ENCODE results near the gene ERP29.
"Not testable (repeated sequence)": the region's sequence is repeated elsewhere in the genome, so short reads cannot be mapped to it uniquely, and the experiment has no call there.

ERP29 gene

DNA sequence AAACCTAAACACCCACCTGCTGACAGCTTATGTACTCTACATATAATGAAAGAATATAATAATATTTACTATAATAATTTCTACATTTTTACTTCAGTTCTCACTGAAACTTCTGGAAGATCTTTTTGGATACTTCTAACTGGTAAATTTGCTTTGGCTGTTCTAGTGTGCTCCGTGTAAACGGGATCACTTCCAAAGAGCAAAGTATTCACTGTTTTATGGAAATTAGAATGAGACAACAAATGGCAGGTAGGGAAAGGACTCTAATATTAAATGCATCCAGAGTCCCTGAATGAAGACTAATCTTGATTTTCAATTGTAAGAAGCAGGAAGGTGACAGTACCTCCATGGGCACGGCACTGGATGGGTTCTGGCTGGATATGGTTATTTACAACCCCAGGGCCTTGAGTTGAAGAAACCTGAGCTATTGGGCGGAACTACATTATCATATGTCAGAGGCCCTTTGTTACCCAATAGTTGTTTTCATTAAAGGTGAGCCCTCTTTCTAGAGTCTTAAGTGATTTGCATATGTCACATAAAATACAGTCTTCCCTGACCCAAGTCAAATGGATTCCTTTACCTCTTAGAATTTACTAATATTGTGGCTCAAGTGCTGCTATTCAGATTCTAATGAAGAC, 10.7 kb downstream of the ERP29 start:
- no peaks in the 10 kb centered on the region for H3K27me3 ChIP-seq (ENCODE audit: control insufficient read depth, insufficient read depth, low read length)
- no peaks in the 10 kb centered on the region for H3K4me1 ChIP-seq (ENCODE audit: control insufficient read depth, insufficient read depth, low read length)
- no peak overlapping the region for H3K4me3 ChIP-seq (ENCODE audit: low read length)
- no peak overlapping the region for H3K27ac ChIP-seq (ENCODE audit: low read depth, low read length)
- H3K9ac ChIP-seq (ENCODE audit: low read length): no peak overlapping the region
- peaks cover 17% of the 10 kb centered on the region for H3K36me3 ChIP-seq (ENCODE audit: control insufficient read depth, insufficient read depth, low read length)

DNA sequence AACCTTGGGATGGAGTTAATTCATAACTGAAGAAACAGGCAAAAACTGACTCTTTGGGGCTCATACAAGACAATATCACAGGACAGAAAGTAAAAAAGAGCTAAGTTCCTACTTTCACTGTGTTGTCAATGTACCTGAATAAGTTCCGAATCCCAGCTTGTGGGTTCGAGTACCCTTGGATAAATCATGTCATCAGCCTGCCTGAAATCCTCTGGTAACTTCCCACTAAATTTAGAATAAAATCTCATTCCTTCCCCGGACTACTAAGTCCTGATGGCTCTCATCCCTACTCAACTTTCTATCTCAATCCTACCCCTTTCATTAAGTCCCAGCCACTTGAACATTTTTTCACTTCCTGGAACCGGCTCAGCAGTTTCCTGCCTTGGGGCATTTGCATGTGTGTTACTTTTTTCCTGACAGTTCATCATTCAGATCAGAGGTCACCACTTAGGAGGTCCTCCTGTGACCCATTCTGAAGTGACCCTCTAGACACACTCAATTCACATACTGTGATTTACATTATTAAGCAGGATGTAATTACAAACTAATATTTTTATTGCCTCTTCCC, 12.7 kb downstream of the ERP29 start:
- no peaks in the 10 kb centered on the region for H3K4me1 ChIP-seq (ENCODE audit: control insufficient read depth, insufficient read depth, low read length)
- H3K9ac ChIP-seq (ENCODE audit: low read length): no peak overlapping the region
- H3K27me3 ChIP-seq (ENCODE audit: control insufficient read depth, insufficient read depth, low read length): no peaks in the 10 kb centered on the region
- no peak overlapping the region for H3K4me3 ChIP-seq (ENCODE audit: low read length)
- H3K27ac ChIP-seq (ENCODE audit: low read depth, low read length): no peak overlapping the region
- H3K36me3 ChIP-seq (ENCODE audit: control insufficient read depth, insufficient read depth, low read length): peaks cover 22% of the 10 kb centered on the region

GRCh38 chr12:112029301-112029700, 16.1 kb downstream of the ERP29 start:
- H3K9ac ChIP-seq (ENCODE audit: low read length): no peak overlapping the region
- no peaks in the 10 kb centered on the region for H3K4me1 ChIP-seq (ENCODE audit: control insufficient read depth, insufficient read depth, low read length)
- H3K36me3 ChIP-seq (ENCODE audit: control insufficient read depth, insufficient read depth, low read length): peaks cover 12% of the 10 kb centered on the region
- H3K4me3 ChIP-seq (ENCODE audit: low read length): no peak overlapping the region
- H3K27me3 ChIP-seq (ENCODE audit: control insufficient read depth, insufficient read depth, low read length): no peaks in the 10 kb centered on the region
- H3K27ac ChIP-seq (ENCODE audit: low read depth, low read length): no peak overlapping the region

- Histone ChIP-seq H3K9ac (ENCODE audit: low read length) (no peak overlapping the region), H3K4me3 (ENCODE audit: low read length) (no peak overlapping the region), H3K4me1 (ENCODE audit: control insufficient read depth, insufficient read depth, low read length) (no peaks in the 10 kb centered on the region), H3K36me3 (ENCODE audit: control insufficient read depth, insufficient read depth, low read length) (peaks cover 12% of the 10 kb centered on the region), H3K27me3 (ENCODE audit: control insufficient read depth, insufficient read depth, low read length) (no peaks in the 10 kb centered on the region), H3K27ac (ENCODE audit: low read depth, low read length) (no peak overlapping the region)
Measured at GRCh38 chr12:112031472-112031871, 18.2 kb downstream of the ERP29 start.

GRCh38 chr12:112032292-112032691, 19.1 kb downstream of the ERP29 start:
- Histone ChIP-seq H3K27ac (ENCODE audit: low read depth, low read length) (no peak overlapping the region), H3K27me3 (ENCODE audit: control insufficient read depth, insufficient read depth, low read length) (no peaks in the 10 kb centered on the region), H3K4me1 (ENCODE audit: control insufficient read depth, insufficient read depth, low read length) (no peaks in the 10 kb centered on the region), H3K36me3 (ENCODE audit: control insufficient read depth, insufficient read depth, low read length) (peaks cover 12% of the 10 kb centered on the region), H3K9ac (ENCODE audit: low read length) (no peak overlapping the region), H3K4me3 (ENCODE audit: low read length) (no peak overlapping the region)

- Histone ChIP-seq H3K4me3 (ENCODE audit: low read length) (no peak overlapping the region), H3K9ac (ENCODE audit: low read length) (no peak overlapping the region), H3K36me3 (ENCODE audit: control insufficient read depth, insufficient read depth, low read length) (peaks cover 10% of the 10 kb centered on the region), H3K27me3 (ENCODE audit: control insufficient read depth, insufficient read depth, low read length) (no peaks in the 10 kb centered on the region), H3K4me1 (ENCODE audit: control insufficient read depth, insufficient read depth, low read length) (no peaks in the 10 kb centered on the region), H3K27ac (ENCODE audit: low read depth, low read length) (no peak overlapping the region)
Measured at GRCh38 chr12:112035219-112035785, 22.1 kb downstream of the ERP29 start.

GRCh38 chr12:112036614-112037013, 23.4 kb downstream of the ERP29 start:
- not testable (repeated sequence) for H3K9ac ChIP-seq (ENCODE audit: low read length); H3K4me1 ChIP-seq (ENCODE audit: control insufficient read depth, insufficient read depth, low read length); H3K36me3 ChIP-seq (ENCODE audit: control insufficient read depth, insufficient read depth, low read length); H3K27me3 ChIP-seq (ENCODE audit: control insufficient read depth, insufficient read depth, low read length); H3K4me3 ChIP-seq (ENCODE audit: low read length); H3K27ac ChIP-seq (ENCODE audit: low read depth, low read length)

GRCh38 chr12:112046003-112046402, 32.8 kb downstream of the ERP29 start:
- H3K27me3 ChIP-seq (ENCODE audit: control insufficient read depth, insufficient read depth, low read length): no peaks in the 10 kb centered on the region
- peaks cover 8% of the 10 kb centered on the region for H3K4me1 ChIP-seq (ENCODE audit: control insufficient read depth, insufficient read depth, low read length)
- H3K36me3 ChIP-seq (ENCODE audit: control insufficient read depth, insufficient read depth, low read length): peaks cover 10% of the 10 kb centered on the region
- no peak overlapping the region for H3K9ac ChIP-seq (ENCODE audit: low read length)
- no peak overlapping the region for H3K4me3 ChIP-seq (ENCODE audit: low read length)
- H3K27ac ChIP-seq (ENCODE audit: low read depth, low read length): peak overlapping the region; percentile 89

GRCh38 chr12:112049351-112049750, 36.1 kb downstream of the ERP29 start:
- Histone ChIP-seq H3K27ac (ENCODE audit: low read depth, low read length) (no peak overlapping the region), H3K36me3 (ENCODE audit: control insufficient read depth, insufficient read depth, low read length) (peaks cover 18% of the 10 kb centered on the region)

DNA sequence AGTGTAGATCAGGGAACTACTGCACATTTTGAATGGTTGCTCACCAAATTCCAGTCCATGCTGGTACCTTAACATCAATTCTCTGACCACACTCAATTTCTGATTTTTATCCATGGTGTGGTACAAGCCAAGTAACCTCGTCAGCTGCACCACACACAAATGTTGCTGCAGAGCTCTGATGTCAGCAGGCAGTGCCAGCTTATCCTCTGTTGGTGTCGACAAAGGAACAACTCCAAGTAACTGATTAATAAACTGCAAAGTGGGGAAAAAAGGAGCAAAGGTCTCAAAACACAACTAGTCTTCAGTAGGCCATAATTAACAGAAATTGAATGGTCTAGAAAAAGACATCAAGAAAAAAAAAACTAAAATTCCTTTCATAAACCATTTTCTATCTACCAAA, 47.9 kb downstream of the ERP29 start:
- Histone ChIP-seq H3K4me3 (ENCODE audit: low read length) (no peak overlapping the region), H3K27ac (ENCODE audit: low read depth, low read length) (no peak overlapping the region), H3K36me3 (ENCODE audit: control insufficient read depth, insufficient read depth, low read length) (peaks cover 18% of the 10 kb centered on the region), H3K4me1 (ENCODE audit: control insufficient read depth, insufficient read depth, low read length) (no peaks in the 10 kb centered on the region), H3K9ac (ENCODE audit: low read length) (no peak overlapping the region), H3K27me3 (ENCODE audit: control insufficient read depth, insufficient read depth, low read length) (no peaks in the 10 kb centered on the region)

More at GRCh38 chr12:112049351-112049750, 36.1 kb downstream of the ERP29 start:
- no peak overlapping the region for H3K4me3 ChIP-seq (ENCODE audit: low read length)
- H3K9ac ChIP-seq (ENCODE audit: low read length): no peak overlapping the region
- peaks cover 8% of the 10 kb centered on the region for H3K4me1 ChIP-seq (ENCODE audit: control insufficient read depth, insufficient read depth, low read length)
- H3K27me3 ChIP-seq (ENCODE audit: control insufficient read depth, insufficient read depth, low read length): no peaks in the 10 kb centered on the region

- no peak overlapping the region for H3K4me3 ChIP-seq (ENCODE audit: low read length)
- H3K4me1 ChIP-seq (ENCODE audit: control insufficient read depth, insufficient read depth, low read length): no peaks in the 10 kb centered on the region
- no peak overlapping the region for H3K27ac ChIP-seq (ENCODE audit: low read depth, low read length)
- H3K27me3 ChIP-seq (ENCODE audit: control insufficient read depth, insufficient read depth, low read length): no peaks in the 10 kb centered on the region
- no peak overlapping the region for H3K9ac ChIP-seq (ENCODE audit: low read length)
- H3K36me3 ChIP-seq (ENCODE audit: control insufficient read depth, insufficient read depth, low read length): peaks cover 28% of the 10 kb centered on the region
Measured at GRCh38 chr12:112063273-112063672, 50.0 kb downstream of the ERP29 start.

DNA sequence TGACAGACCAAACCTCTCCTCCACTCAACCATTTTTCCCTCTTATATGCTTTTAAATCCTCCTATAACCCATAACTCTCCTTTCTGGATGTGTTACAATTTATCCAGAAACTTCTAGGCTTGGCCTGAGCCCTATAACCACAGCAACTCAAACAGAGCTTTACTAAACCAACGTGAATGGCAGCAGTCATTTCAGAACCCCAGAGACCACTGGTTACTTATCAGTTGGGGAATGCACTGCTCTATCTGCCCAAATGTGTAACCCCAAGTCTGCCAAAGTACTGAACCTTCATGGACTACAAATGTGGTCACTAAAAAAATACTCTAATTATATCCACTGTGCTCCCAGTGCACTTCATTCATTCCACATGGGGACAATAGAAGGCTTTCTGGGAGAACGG, 53.3 kb downstream of the ERP29 start:
- Histone ChIP-seq H3K27me3 (ENCODE audit: control insufficient read depth, insufficient read depth, low read length) (no peaks in the 10 kb centered on the region), H3K27ac (ENCODE audit: low read depth, low read length) (no peak overlapping the region), H3K9ac (ENCODE audit: low read length) (no peak overlapping the region), H3K4me1 (ENCODE audit: control insufficient read depth, insufficient read depth, low read length) (no peaks in the 10 kb centered on the region), H3K4me3 (ENCODE audit: low read length) (no peak overlapping the region), H3K36me3 (ENCODE audit: control insufficient read depth, insufficient read depth, low read length) (peaks cover 40% of the 10 kb centered on the region)
